Measurements from ENCODE around the gene CTIF.

CTIF gene

DNA sequence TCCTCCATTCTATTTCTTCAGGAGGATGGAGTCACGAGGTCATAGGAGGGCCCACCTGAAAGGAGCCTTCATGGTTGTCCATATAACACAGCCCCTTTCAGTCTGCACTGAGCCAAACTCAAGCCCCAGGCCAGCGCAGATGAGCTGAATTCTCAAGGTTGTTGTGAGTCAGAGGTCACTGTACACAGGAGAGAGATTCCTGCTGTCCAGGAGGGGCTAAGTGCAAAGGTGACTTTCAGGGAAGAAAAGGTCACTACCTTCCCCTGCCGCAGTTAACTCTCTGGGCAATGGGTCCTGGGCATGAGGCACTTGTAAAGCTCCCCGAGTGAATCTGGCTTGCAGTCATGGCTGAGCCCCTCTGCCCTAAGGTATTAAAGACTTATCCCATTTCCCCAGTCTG is 150.7 kb downstream of the CTIF start:
- FAIRE-seq: no peak

GRCh38 chr18:48690494-48690893 is 151.7 kb downstream of the CTIF start:
- no peak for FAIRE-seq

- no peak for FAIRE-seq
These were observed 154.2 kb downstream of the CTIF start for GRCh38 chr18:48693006-48693405.

DNA sequence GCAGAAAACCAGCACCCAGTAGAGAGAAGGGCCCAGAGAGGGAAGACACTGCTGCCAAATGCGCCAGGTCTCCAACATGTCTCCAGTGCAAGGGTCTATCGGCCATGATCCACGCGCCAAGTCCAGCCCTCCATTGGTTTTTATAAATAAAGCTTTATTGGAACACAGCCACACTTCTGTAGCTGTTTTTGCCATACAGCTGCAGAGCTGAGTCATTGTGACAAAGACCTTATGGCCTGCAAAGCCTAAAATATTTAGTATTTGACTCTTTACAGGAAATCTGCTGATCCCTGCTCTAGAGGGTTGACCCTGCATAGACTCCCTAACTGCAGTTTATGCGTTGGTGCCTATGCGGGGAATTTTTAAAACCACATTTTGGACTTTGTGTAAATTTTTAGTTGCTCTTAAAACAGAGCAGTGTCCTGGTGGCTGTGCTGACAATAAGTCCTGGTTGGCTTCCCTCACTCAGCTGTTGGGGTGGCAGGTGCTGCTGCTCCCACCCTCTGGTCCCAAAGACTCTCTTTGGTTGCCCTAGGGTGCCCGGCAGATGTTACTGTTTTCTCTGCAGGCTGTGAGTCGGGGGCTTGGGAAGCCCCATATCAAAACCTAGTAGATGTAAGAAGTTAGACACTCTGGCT is 154.9 kb downstream of the CTIF start:
- FAIRE-seq: no peak

DNA sequence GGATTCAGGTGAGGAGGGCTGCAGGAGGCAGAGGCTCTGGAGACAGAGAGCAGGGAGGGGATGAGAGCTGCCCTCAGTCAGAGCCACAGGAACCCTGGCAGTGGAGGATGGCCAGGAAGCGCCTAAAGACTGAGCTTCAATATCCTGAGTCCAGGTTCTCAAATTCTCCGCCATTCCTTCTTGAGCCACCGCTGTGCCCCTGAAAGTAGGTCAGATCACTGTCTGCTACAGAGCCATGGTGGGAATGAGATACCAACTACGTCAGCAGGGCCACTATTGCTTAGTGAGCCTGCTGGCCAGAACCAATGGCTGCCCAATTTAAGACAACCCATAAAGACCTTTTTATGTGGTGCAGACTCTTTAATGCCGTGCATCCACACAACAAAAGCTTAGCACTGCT is 155.5 kb downstream of the CTIF start:
- FAIRE-seq: no peak

- FAIRE-seq: no peak
These were observed 156.8 kb downstream of the CTIF start for GRCh38 chr18:48695671-48696070.

GRCh38 chr18:48696218-48696617 is 157.4 kb downstream of the CTIF start:
- FAIRE-seq: no peak

DNA sequence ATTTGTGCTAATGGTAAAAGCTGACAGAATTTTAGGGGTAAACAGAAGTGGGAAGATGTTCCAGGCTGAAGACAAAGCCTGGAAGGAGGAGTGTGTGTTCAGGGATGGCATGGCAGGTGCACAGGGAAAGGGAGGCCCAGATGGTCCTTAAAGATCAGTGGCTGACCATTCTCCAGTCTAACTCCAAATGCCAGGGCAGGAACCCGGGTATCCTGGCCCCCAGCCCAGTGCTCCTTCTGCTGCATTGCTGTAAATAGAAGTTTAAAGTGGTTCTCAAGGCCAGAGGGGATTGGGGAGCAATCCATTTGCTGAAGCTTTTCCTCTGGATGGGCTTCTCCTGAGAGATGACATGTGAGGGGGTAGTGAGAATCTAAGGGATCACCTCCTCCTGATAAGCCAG is 158.6 kb downstream of the CTIF start:
- no peak for FAIRE-seq

GRCh38 chr18:48698707-48699106 is 159.9 kb downstream of the CTIF start:
- no peak for FAIRE-seq

GRCh38 chr18:48699761-48700160 is 160.9 kb downstream of the CTIF start:
- FAIRE-seq: no peak

DNA sequence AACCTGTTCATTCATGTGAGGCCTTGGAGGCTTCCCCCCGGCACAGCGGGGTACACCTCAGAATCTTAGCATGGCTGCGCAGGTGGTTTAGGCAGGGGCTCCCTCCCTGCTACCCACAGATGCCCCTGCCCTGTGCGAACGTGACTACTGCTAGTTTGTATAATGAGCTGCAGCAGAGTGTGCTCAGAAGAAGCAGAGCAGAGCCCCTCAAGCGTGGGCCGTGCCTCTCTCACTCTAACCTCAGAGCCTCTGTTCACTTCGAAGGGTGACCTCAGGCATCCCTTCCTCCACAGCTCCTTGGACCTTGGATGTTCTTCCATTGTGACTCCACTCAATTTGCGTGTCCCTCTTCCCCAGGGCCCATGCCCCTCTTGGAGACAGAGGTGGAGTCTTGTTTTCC is 161.6 kb downstream of the CTIF start:
- no peak for FAIRE-seq

- FAIRE-seq: no peak
These were observed 163.7 kb downstream of the CTIF start for GRCh38 chr18:48702346-48703027.

DNA sequence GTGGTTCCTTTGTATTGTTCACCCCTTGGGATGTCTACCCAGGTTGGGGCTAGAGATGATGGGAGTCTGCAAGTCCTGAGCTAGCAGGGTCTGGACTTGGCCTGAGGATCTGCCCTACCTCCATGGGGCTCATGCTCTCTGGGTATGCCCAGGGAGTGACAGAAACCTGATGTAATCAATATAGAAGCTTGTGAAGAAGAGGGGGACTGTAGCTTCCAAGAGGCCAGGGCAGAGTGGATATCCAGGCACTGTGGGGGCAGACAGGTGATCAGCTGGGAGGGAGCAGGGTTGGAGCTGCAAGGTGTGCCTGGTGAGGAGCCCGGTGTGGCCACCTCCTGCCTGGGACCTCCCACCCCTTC is 164.2 kb downstream of the CTIF start:
- no peak for FAIRE-seq

DNA sequence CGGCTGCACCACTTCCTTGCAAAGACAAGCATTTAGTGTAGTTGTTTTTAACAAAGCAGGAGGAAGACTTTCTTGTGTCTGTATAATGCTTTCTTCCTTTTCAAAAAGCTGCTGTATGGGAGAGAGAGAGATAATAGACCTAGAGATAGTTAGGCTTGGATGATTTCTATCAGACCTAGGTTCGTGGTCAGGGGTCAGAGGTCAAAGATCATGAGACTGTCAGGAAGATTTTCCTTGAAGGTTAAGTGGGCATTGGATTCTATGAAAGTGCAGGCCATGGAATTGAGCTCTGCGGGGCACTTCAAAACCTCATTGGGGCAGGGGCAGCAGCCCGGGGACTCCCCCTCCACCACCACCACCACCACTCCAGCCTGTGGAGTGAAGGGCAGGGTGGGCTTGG is 164.6 kb downstream of the CTIF start:
- no peak for FAIRE-seq

DNA sequence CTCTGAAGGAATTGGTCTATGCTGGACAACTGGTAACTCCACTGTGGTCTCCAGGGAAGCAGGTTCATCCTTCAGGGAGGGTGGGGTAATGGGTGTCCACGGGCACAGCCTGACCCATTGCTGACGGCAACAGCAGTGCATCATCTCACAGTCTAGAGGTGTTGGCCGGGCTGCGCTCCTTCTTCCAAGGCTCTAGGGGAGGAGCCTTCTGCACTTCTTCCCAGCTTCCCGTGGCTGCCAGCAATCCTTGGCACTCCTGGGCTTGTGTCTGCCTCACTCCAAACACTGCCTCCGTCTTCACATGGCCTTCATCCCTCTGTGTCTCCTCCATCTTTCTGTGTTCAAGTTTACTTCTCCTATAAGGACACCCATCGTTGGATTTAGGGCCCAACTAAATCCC is 166.2 kb downstream of the CTIF start:
- FAIRE-seq: no peak

GRCh38 chr18:48705531-48705930 is 166.7 kb downstream of the CTIF start:
- FAIRE-seq: no peak

GRCh38 chr18:48706731-48707130 is 167.9 kb downstream of the CTIF start:
- FAIRE-seq: no peak

DNA sequence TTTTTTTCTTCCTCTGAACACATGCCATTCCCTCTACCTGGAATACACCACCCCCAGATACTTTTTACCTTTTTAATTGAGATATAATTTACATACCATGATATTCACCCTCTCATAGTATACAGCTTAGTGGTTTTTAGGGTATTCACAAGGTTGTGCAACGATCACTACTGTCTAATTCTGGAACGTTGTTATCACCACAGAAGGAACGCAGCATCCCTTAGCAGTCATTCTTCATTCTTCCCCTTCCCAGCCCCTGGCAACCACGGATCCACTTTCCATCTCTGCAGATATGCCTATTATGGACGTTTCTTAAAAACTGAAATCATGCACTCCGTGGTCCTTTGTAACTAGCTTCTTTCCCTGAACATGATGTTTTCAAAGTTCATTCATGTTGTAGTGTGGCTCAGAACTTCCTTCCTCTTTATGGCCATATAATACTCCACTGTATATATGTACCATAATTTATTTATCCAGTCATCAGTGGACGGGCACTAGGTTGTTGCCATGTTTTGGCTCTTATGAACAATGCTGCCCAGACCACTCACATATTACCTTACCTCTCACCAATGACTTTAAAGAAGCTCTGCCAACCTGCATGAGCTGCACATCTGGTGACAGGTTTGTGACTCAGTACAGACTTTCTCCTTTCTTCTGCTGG is 168.9 kb downstream of the CTIF start:
- FAIRE-seq: no peak

DNA sequence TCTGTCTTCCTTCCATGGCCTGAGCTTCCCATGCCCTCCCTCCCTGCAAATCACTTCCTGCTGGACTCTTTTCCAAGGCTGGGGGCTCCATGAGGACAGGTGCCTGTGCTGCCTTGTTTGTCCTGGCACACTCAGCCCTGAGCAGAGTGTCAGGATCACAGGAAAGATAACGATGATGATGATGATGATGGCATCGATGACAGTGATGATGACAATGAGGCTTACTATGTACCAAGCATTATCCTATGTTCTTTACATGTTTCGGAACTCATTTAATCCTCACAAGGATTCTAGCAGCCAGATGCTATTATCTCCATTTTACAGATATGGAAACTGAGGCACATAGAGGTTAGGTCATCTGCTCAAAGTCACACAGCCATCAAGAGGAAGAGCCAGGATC is 170.0 kb downstream of the CTIF start:
- FAIRE-seq: no peak

- no peak for FAIRE-seq
These were observed 170.7 kb downstream of the CTIF start for GRCh38 chr18:48709371-48710062.

DNA sequence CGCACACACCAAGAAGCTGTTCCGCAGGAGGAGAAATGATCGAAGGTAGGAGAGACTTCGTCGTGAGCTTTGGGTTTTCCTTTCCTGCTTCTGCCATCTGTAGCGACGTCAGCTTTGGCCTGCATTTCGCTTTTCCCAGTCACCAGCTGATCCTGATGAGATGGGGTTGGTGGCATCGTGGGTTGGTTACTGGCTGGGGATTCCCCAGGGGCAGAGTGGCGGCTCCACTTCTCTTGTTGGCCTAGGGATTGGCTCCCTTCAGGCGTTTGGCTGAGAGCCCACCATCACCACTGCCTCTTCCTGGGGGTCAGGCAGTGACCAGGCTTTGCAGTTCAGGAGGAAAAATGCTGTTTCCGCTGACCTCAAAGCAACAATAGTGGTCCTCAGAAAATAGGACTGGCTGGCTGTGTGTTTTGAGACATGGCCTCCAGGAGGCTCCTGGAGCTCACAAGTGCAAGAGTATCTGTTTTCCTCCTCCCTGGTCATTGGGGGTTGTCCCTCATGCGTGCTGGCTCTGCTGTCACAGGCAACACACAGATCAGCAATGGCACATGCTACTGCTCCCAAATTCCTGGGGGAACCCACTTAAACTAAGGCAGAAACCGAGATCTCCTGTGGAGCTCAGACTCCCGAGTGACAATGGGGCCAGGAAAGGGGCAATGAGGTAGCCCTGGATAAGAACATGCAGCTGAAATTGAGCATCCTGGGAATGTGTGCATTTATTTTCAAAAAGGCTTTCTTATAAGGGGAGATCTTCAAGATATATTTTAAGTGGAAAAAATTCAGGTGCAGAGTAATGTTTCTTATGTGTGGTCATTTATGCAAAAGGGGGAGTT is 173.0 kb downstream of the CTIF start:
- FAIRE-seq: no peak

DNA sequence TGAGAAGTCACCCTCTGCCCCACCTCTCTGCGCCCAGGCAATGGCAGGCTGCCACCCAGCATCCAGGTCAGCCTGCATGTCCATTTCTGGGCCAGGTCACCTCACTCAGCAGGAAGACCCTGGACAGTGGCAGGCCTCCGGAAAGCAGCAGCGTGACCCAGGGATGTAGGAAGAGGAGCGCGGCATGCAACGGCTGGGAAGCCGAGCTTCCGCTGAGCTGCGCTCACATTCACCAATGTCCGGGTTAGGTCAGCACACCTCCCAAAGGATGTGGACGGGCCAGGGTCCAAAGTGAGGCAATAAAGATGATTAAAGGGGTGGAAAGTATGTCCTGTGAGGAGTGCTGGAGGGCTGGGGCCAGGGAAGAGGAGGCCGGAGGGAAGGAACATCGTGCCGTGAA is 174.5 kb downstream of the CTIF start:
- FAIRE-seq: no peak

GRCh38 chr18:48714873-48715272 is 176.0 kb downstream of the CTIF start:
- FAIRE-seq: no peak
